PC-3 (cell line): ENCODE measurements around the gene SH3BP4. TPM values are rescaled to one million over a fixed set of nuclear protein-coding genes. Genes with fewer than 3 reads are reported as not detected.

Experiments used
- ATAC-seq: fragments of 200-7000 bp; cut with Tn5 transposase; 2 replicates; pipeline ENCODE4 v1.9.1; 2020; ENCODE audit warnings: mild to moderate bottlenecking, moderate library complexity
- BruUV-seq: library from RNA; stranded (reverse); fragments of 400-500 nt; replicated peaks from 2 replicates; lab custom pipeline; 2021; lab: Mats Ljungman, UMichigan
- CTCF ChIA-PET: fragments of 300-600 bp; sonication (Branson Sonifier 250); formaldehyde crosslinking; loops from one replicate; lab custom pipeline; 2022; ENCODE audit warnings: antibody characterized with exemption; lab: Charles Lee
- POLR2A ChIA-PET: fragments of 300-600 bp; sonication (Branson Sonifier 250); formaldehyde crosslinking; loops from one replicate; lab custom pipeline; 2022; ENCODE audit warnings: antibody characterized with exemption; ENCODE audit not compliant: unreplicated experiment; lab: Charles Lee
- DNase-seq: peaks from one replicate; pipeline ENCODE4 v3.0.0-alpha.2; 2015
- H2AFZ ChIP-seq: fragments of 300-600 bp; sonication (generic); 2 replicates; pipeline ENCODE4 v1.6.0; 2016; ENCODE audit warnings: antibody characterized with exemption, low read length
- H3F3A ChIP-seq: fragments of 300-600 bp; sonication (generic); one replicate; pipeline ENCODE4 v1.6.0; 2017; ENCODE audit warnings: antibody characterized with exemption, low read length, control low read depth, mild to moderate bottlenecking; ENCODE audit not compliant: unreplicated experiment
- H3K27ac ChIP-seq: fragments of 300-600 bp; sonication (generic); 2 replicates; pipeline ENCODE4 v1.5.1; 2016; ENCODE audit warnings: mild to moderate bottlenecking, low read length
- H3K27me3 ChIP-seq: fragments of 300-600 bp; sonication (generic); 2 replicates; pipeline ENCODE4 v1.6.1; 2016; ENCODE audit warnings: low read length, mixed read lengths
- H3K36me3 ChIP-seq: fragments of 300-600 bp; sonication (generic); 2 replicates; pipeline ENCODE4 v1.6.1; 2016; ENCODE audit warnings: low read depth, mixed run types, low read length, mixed read lengths
- H3K4me1 ChIP-seq: fragments of 300-600 bp; sonication (generic); 2 replicates; pipeline ENCODE4 v1.5.1; 2016; ENCODE audit warnings: low read length; ENCODE audit not compliant: insufficient read depth
- H3K4me2 ChIP-seq: fragments of 300-600 bp; sonication (generic); 2 replicates; pipeline ENCODE4 v1.6.0; 2016; ENCODE audit warnings: low read length
- H3K4me3 ChIP-seq: fragments of 300-600 bp; sonication (generic); 2 replicates; pipeline ENCODE4 v1.5.1; 2016; ENCODE audit warnings: mild to moderate bottlenecking, low read length, mixed read lengths
- H3K79me2 ChIP-seq: fragments of 300-600 bp; sonication (generic); 2 replicates; pipeline ENCODE4 v1.6.1; 2017; ENCODE audit warnings: low read length, mixed read lengths
- H3K9ac ChIP-seq: fragments of 300-600 bp; sonication (generic); 2 replicates; pipeline ENCODE4 v1.6.0; 2016; ENCODE audit warnings: mild to moderate bottlenecking, low read length
- H3K9me2 ChIP-seq: fragments of 300-600 bp; sonication (generic); replicated peaks from 2 replicates; pipeline ENCODE4 v1.6.1; 2016; ENCODE audit warnings: mixed run types, low read length, mixed read lengths
- H3K9me3 ChIP-seq: fragments of 300-600 bp; sonication (generic); 2 replicates; pipeline ENCODE4 v1.6.1; 2016; ENCODE audit warnings: low read length, mixed read lengths
- H4K20me1 ChIP-seq: fragments of 300-600 bp; sonication (generic); 2 replicates; pipeline ENCODE4 v1.6.1; 2016; ENCODE audit warnings: low read length, mixed read lengths
- EZH2 ChIP-seq: fragments of 300-600 bp; sonication (generic); IDR thresholded peaks from one replicate; pipeline ENCODE4 v1.6.1; 2017; ENCODE audit warnings: antibody characterized with exemption, mild to moderate bottlenecking, low read length; ENCODE audit not compliant: unreplicated experiment
- EZH2phosphoT487 ChIP-seq: fragments of 300-600 bp; sonication (generic); IDR thresholded peaks from 2 replicates; pipeline ENCODE4 v1.6.1; 2018; ENCODE audit warnings: mild to moderate bottlenecking, antibody characterized with exemption, low read length, borderline replicate concordance
- intact Hi-C: fragments of 100-400 bp; cut with micrococcal nuclease; formaldehyde crosslinking; loops from 2 replicates; pipeline ENCODE4 v1.9.0; 2023
- total RNA-seq: library from RNA; depleted of rRNA; stranded (reverse); fragments of >200 nt; gene quantifications from 2 replicates; pipeline ENCODE4 v1.2.3, GENCODE V29; 2014
- TF ChIP-seq, protein P1 (sequence below): fragments of 300-600 bp; sonication (generic); conservative IDR thresholded peaks from 2 replicates; pipeline ENCODE4 v1.5.1; 2017; ENCODE audit warnings: antibody characterized with exemption, low read depth, mild to moderate bottlenecking, low read length

Gene SH3BP4
- total RNA-seq, 1 experiment from 2014 or later: 35.2 TPM

DNA sequence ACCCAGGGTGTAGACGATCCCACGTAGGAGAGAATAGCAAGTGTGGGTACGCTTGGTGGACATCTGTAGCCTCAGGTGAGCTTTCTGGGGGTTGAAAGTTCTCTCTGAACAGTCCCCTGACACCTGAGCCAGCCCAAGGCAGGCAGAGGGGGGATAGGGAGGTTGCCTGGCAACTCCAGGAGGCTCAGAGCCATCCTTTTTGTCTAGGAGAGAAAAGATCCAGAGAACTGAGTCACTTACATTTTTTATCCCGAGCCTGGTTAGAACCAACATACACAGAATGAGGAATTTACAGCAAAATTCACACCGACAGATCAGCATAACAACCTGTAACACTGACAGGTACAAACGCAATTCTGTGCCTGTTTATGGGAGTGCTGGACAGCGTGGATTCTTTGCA is 113.2 kb downstream of the SH3BP4 start:
- Histone ChIP-seq H3K27me3 (no peaks in the 10 kb centered on the region), H3F3A (no peaks in the 10 kb centered on the region), H4K20me1 (no peaks in the 10 kb centered on the region), H3K9me3 (no peaks in the 10 kb centered on the region), H2AFZ (no peak overlapping the region), H3K36me3 (no peaks in the 10 kb centered on the region), H3K9ac (no peak overlapping the region), H3K4me2 (no peak overlapping the region), H3K79me2 (no peaks in the 10 kb centered on the region), H3K4me1 (no peaks in the 10 kb centered on the region), H3K27ac (no peak overlapping the region), H3K4me3 (no peak overlapping the region), H3K9me2 (no peaks in the 10 kb centered on the region)
- no peak for TF ChIP-seq EZH2phosphoT487
- no peak for TF ChIP-seq EZH2
- TF ChIP-seq, protein P1, sequence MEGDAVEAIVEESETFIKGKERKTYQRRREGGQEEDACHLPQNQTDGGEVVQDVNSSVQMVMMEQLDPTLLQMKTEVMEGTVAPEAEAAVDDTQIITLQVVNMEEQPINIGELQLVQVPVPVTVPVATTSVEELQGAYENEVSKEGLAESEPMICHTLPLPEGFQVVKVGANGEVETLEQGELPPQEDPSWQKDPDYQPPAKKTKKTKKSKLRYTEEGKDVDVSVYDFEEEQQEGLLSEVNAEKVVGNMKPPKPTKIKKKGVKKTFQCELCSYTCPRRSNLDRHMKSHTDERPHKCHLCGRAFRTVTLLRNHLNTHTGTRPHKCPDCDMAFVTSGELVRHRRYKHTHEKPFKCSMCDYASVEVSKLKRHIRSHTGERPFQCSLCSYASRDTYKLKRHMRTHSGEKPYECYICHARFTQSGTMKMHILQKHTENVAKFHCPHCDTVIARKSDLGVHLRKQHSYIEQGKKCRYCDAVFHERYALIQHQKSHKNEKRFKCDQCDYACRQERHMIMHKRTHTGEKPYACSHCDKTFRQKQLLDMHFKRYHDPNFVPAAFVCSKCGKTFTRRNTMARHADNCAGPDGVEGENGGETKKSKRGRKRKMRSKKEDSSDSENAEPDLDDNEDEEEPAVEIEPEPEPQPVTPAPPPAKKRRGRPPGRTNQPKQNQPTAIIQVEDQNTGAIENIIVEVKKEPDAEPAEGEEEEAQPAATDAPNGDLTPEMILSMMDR: no peak
- DNase-seq (no peak), ATAC-seq (no peak)
- ChIA-PET CTCF (no interaction called here), POLR2A (no interaction called here)
- intact Hi-C loops: no loop called here
- BruUV-seq: no TSS peak

DNA sequence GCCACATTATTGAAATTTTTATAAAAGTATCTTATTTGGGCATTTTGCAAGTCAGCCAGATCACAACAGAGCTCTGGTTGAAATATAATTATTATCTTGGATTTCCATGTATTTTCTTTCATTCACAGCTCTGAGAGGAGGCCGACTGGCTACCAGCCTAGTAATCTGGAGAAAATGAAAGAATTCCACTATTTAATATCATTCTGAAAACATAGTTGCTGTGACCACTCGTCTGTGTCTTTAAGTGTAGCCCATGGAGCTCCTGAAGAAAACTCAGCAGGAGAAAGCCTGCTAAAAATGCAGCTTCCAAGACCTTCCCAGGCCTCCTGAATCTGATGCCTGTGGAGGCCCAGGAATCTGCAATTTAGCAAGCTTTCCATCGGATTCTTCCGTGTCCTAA is 114.7 kb downstream of the SH3BP4 start:
- no peak overlapping the region for H3K4me2 ChIP-seq
- H2AFZ ChIP-seq: no peak overlapping the region
- TF ChIP-seq, protein P1: no peak
- TF ChIP-seq EZH2: no peak
- TF ChIP-seq EZH2phosphoT487: no peak
- intact Hi-C loops: no loop called here
- ATAC-seq (no peak), DNase-seq (no peak)
- ChIA-PET CTCF (no interaction called here), POLR2A (no interaction called here)
- H3K9me2 ChIP-seq: no peaks in the 10 kb centered on the region
- no peaks in the 10 kb centered on the region for H4K20me1 ChIP-seq
- H3K9me3 ChIP-seq: no peaks in the 10 kb centered on the region
- no TSS peak for BruUV-seq
- no peaks in the 10 kb centered on the region for H3F3A ChIP-seq
- no peaks in the 10 kb centered on the region for H3K36me3 ChIP-seq
- H3K27me3 ChIP-seq: no peaks in the 10 kb centered on the region
- no peak overlapping the region for H3K9ac ChIP-seq
- H3K27ac ChIP-seq: no peak overlapping the region
- no peaks in the 10 kb centered on the region for H3K4me1 ChIP-seq
- no peaks in the 10 kb centered on the region for H3K79me2 ChIP-seq
- no peak overlapping the region for H3K4me3 ChIP-seq

DNA sequence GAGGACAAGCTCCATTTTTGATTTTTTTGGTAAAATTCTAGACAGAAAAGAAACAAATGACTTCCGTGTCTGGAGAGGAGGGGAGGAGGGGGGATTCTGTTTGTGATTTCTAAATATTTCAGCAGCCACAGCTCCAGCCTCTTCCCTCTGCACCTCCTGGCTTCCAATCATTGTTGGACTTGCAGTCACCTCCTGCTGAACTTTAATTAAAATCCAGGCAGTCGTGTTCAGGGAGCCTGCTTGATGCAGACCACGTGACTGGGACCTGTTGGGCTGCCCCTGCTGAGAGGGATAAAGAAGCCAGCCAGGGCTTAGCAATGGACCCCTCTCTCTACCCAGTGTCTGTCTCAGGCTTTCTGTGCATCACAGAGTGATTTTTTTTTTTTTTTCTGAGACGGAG is 115.1 kb downstream of the SH3BP4 start:
- DNase-seq (no peak), ATAC-seq (no peak)
- Histone ChIP-seq H3K79me2 (no peaks in the 10 kb centered on the region), H3K9ac (no peak overlapping the region), H3K27ac (no peak overlapping the region), H4K20me1 (no peaks in the 10 kb centered on the region), H3K4me1 (no peaks in the 10 kb centered on the region), H2AFZ (no peak overlapping the region), H3K27me3 (no peaks in the 10 kb centered on the region), H3F3A (no peaks in the 10 kb centered on the region), H3K9me3 (no peaks in the 10 kb centered on the region), H3K9me2 (no peaks in the 10 kb centered on the region), H3K4me2 (no peak overlapping the region), H3K4me3 (no peak overlapping the region), H3K36me3 (no peaks in the 10 kb centered on the region)
- TF ChIP-seq, protein P1: no peak
- TF ChIP-seq EZH2phosphoT487: no peak
- no peak for TF ChIP-seq EZH2
- intact Hi-C loops: no loop called here
- CTCF ChIA-PET: no interaction called here
- BruUV-seq: no TSS peak
- POLR2A ChIA-PET: no interaction called here
